ENCODE data around the gene EDN2. TPM values are rescaled to one million over a fixed set of nuclear protein-coding genes. Genes with fewer than 3 reads are reported as not detected.

EDN2 gene
- total RNA-seq, result 0.27 TPM
- long read RNA-seq, result 0 reads

DNA sequence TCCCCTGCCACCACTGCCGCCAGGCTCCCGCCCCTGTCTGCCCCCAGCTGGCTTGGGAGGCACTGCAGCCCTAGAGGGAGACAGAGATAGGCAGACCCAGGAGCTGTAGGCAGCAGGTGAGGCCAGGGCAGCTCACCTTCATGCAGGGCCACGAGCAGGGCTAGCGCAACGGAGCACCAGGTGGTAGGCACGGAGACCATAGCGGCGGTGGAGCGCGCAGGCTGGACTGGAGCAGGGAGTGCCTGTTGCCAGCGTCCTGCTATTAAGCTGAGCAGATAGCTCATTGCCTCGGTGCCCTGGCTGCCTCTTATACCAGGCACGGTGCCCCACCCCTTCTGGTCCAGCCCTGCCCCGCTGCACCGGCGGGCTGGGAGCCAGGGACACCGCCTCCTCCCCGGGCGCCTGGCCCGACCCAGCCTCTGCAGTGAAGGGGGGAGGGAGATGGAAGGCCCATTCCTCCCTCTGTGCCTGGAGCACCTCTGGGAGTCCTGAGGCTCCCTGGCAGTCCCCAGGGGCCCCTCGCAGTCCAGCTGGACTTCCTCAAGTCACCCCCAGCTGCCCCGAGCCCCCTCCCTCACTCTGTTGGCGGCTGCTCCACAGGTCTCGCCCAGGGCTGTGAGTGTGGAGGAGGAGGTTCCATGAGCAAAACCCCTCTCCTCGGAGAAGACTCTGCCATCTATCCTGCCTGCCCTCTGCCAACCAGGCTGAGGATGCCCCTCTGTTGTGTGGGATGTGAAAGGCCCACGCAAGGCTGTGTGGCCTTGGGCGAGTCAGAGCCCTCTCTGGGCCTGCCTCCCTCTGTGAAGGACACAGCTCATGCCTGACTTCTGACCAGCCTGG, at the start of gene EDN2:
Gene EDN2, minus strand, starts transcription at position 282 of the 840 bp plus-strand sequence. Its CDS starts 82 bp downstream, at position 200.
- DNase-seq, result peak; percentile 88
- peak; percentile 83 for ATAC-seq
- intact Hi-C loops (cut with micrococcal nuclease), result no loop called here

DNA sequence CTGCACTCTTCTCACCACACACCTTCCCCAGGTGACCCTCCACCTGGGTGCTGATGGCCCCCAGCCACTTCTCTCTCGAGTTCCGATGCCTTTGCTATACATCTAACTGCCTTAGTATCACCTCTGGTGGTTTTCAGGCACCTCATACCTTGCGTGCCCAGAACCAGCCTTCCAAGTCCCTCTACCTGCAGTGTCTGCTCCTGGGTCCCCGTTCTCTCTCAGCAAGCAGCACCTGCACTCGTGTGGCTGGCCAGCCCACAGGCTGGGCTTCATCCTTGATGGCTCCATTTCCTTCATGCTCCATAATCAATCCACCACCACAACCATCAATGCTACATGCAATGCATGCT, 49.2 kb upstream of the EDN2 start:
- DNase-seq, result peak; percentile 15
- no peak for ATAC-seq
- intact Hi-C loops (cut with micrococcal nuclease), result no loop called here

GRCh38 chr1:41533016-41533730, 48.7 kb upstream of the EDN2 start:
- intact Hi-C loops (cut with micrococcal nuclease), result no loop called here
- DNase-seq, result peak; percentile 32

GRCh38 chr1:41532206-41532975, 47.9 kb upstream of the EDN2 start:
- ATAC-seq, result no peak
- intact Hi-C loops (cut with micrococcal nuclease), result no loop called here
- no peak for DNase-seq

More at GRCh38 chr1:41533016-41533730, 48.7 kb upstream of the EDN2 start:
- no peak for ATAC-seq

GRCh38 chr1:41530411-41530810, 45.9 kb upstream of the EDN2 start:
- DNase-seq (peak; percentile 3), ATAC-seq (no peak)
- intact Hi-C loops (cut with micrococcal nuclease), result no loop called here

DNA sequence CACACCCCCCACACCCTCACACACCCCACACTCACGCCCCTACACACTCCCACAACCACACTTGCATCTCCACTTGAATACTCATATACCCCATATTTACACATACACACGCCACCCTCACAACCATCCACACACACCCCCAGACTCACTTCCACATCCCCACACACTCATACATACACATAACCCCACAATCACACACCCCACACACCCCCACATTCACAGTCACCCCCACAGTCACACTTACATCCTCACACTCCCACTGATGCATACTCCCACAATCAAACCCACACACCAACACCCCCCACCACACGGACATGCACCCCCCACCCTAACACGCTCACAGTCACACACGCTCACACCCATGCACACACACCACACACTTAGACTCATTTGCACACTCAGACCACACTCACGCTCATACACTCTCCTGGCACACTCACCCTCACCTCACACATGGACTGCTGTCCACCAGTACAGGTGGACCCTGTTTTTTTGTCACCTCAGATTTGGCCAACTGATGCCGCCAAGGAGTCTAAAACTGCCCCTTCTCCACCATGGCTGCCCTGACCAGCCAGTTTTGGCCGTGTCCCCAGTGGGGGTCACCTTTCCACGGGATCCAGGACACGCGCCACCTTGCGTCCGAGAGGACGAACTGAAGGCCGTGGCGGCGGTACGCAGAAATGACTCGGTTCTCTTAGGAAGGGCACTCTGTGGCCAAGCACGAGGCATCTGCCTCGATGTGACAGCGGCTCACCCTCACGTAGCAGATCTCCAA, 45.3 kb upstream of the EDN2 start:
- ATAC-seq (no peak), DNase-seq (peak; percentile 10)
- intact Hi-C loops (cut with micrococcal nuclease), result no loop called here

DNA sequence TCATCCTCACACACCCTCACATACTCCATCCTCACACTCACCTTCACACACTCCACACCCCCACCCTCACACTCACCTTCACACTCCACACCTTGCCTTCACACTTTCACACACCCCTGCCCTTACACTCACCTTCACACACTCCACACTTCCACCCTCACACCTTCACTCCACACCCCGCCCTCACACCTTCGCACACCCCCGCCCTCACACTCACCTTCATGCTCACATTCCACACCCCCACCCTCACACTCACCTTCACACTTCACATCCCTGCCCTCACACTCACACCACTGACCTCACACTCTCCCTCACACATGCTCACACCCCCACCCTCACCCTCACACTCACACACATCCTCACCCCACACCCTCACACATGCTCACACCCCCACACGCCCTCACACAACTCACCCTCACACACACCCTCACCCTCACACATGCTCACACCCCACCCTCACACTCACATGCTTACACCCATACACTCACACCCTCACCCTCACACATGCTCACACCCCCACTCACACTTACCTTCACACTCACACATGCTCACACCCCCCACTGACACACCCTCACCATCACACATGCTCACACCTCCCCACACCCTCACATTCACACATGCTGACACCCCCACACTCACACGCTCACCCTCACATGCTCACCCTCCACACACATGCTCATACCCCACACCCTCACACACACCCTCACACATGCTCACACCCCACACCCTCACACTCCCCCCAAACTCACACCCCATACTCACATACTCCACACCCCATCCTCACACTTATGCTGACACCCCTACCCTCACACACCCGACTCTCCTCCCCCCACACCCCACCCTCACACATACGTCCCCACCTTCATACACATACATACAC, 44.5 kb upstream of the EDN2 start:
- DNase-seq, result peak; percentile 9
- intact Hi-C loops (cut with micrococcal nuclease), result no loop called here

DNA sequence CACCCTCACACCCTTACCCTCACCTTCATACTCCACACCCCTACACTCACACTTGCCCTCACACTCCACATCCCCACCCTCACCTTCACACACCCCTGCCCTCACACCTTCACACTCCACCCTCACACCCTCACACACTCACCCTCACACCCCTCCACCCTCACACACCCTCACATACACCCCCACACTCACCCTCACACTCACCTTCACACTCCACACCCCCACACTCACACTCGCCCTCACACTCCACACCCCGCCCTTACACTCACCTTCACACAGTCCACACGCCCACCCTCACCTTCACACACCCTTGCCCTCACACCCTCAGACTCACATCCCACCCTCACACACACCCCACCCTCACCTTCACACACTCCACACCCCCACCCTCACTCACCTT, 43.6 kb upstream of the EDN2 start:
- ATAC-seq (no peak), DNase-seq (peak; percentile 5)
- intact Hi-C loops (cut with micrococcal nuclease), result no loop called here

More for the DNA sequence above, 44.5 kb upstream of the EDN2 start:
- ATAC-seq, result no peak

GRCh38 chr1:41526956-41527561, 42.6 kb upstream of the EDN2 start:
- DNase-seq, result peak; percentile 1
- intact Hi-C loops (cut with micrococcal nuclease), result no loop called here
- no peak for ATAC-seq

GRCh38 chr1:41525891-41526587, 41.6 kb upstream of the EDN2 start:
- no peak for ATAC-seq
- peak; percentile 14 for DNase-seq
- intact Hi-C loops (cut with micrococcal nuclease), result no loop called here

- DNase-seq (no peak), ATAC-seq (no peak)
- intact Hi-C loops (cut with micrococcal nuclease), result no loop called here
Observed at GRCh38 chr1:41524676-41525675, 40.5 kb upstream of the EDN2 start.

DNA sequence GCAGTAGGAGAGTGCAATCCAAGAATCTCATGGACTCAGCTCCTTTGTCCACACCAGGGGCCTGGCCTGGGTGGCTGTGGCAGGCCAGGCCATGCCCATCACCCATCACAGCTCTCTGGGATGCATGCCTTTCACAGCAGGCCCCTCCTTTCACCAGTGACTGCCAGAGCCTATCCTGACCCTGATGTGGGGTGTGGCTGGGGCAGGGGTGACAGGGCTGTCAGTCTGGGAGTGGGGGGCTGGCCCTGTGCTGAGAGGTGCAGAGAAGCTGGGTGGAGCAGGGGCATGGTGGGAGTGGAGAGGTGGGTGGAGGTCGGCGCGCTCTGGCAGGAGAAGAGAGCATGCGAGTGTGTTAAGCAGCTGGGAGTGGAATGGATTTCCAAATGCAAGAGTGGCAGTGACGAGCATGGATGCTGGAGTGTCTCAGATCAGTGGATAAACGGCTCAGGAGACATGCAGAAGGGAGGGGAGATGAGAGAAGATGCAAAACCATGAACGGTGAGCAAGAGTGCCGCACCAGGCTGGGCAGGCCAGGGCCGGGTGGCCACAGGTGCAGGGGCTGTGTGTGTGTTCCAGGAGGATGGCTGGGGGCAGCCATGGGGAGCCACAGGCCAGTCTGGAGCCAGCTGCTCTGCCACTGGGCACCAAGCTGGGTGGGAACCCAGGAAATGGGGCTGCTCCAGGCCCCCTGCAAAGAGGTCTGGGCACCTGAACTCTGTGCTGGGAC, 39.6 kb upstream of the EDN2 start:
- DNase-seq (no peak), ATAC-seq (no peak)
- intact Hi-C loops (cut with micrococcal nuclease), result no loop called here

DNA sequence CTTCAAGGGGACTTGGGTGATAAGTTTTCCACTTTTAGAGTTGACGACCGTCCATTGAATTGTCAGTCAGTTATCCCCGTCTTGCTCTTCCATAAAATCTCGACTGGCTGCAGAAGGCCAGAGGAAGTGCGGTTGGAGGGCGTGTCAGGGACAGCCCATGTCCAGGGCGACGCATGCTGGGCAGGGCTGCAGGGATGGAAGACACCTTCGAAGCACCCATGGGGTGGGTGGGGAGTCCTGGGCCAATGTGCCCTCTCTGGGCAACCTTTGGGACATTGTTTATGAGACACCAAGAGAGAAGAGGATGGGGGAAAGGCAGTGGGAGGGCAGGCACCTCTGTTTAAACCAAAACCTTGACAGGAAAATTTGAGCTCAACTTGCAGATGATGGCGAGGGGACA, 38.6 kb upstream of the EDN2 start:
- intact Hi-C loops (cut with micrococcal nuclease), result no loop called here
- ATAC-seq (no peak), DNase-seq (no peak)

- intact Hi-C loops (cut with micrococcal nuclease), result no loop called here
- ATAC-seq, result no peak
Observed at GRCh38 chr1:41521766-41522165, 37.3 kb upstream of the EDN2 start.

DNA sequence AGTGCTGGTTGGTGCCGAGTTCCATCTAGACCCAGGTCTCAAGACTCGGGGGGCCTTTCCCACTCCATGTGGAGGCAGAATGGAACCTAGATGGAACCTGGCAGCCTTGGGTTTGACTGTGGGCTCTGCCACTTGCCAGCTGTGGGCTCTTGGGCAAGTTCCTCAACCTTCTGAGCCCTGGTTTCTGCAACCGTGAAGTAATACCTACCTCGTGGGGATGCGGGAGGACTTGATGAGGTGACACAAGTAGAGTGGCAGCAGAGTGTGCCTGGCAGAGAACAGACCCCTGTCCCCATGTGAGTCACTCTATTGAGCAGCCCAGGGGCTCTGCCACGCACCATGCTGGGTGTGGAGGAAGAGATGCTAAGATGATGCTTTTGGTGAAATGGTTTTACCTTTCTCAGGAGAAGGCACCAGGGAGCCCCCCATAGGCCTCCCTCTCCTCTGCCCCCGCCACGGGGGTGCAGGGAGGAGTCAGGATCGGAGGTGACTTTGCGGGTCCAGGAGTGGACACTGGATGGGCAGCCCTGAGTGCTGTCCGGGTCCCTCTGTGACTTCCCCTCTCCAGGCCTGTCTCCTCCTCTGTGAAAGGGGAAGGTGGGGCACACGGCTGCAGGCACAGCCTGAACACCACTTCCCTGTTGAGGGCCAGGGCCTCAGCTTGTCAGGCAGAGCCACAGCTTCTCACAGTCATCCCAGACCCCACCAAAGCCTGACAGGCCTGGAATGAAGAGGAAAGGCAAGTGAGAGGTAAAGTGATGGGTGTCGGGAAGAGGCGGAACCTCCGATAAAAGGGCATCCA, 36.7 kb upstream of the EDN2 start:
- DNase-seq, result no peak

More at GRCh38 chr1:41521766-41522165, 37.3 kb upstream of the EDN2 start:
- no peak for DNase-seq

More for the DNA sequence above, 36.7 kb upstream of the EDN2 start:
- ATAC-seq, result no peak
- intact Hi-C loops (cut with micrococcal nuclease), result no loop called here
